HL-60 (cell line): Measurements from ENCODE around the gene GCAT.

Experiments
- CTCF ChIP-seq: IDR thresholded peaks from one replicate; pipeline ENCODE4 v1.5.1; 2011; ENCODE audit warnings: low read length, control low read depth, inconsistent platforms; ENCODE audit not compliant: insufficient read depth
- POLR2AphosphoS5 ChIP-seq: IDR thresholded peaks from 2 replicates; pipeline ENCODE4 v1.6.1; 2012; ENCODE audit warnings: low read depth
- REST ChIP-seq: IDR thresholded peaks from 2 replicates; pipeline ENCODE4 v1.6.1; 2012; ENCODE audit warnings: low read depth; ENCODE audit not compliant: insufficient replicate concordance
- SPI1 ChIP-seq: IDR thresholded peaks from 2 replicates; pipeline ENCODE4 v1.6.1; 2012; ENCODE audit warnings: low read depth, mild to moderate bottlenecking, borderline replicate concordance

GRCh38 chr22:37860796-37861421 is 53.2 kb downstream of the GCAT start:
- no peak for TF ChIP-seq CTCF
- no peak for TF ChIP-seq POLR2AphosphoS5
- TF ChIP-seq REST: no peak
- no peak for TF ChIP-seq SPI1
